Activated T-helper 1 cell treated with anti-CD3 and anti-CD28 coated beads, Interleukin-12 subunit alpha, Interleukin-12 subunit beta, Interleukin-2, Interleukin-4 antibody, amounts not matched to agents 30 ng/mL and 10 ng/mL and 1 ng/mL, durations not matched to agents 14 hours and 24 hours and 36 hours (primary cell): Measurements from ENCODE around the gene ZC3H6. TPM values are rescaled to one million over a fixed set of nuclear protein-coding genes. Genes with fewer than 3 reads are reported as not detected.
A peak's percentile ranks its signal among the peaks of the same experiment; 100 is the strongest.

Experiments used
- DNase-seq: peaks from one replicate; pipeline ENCODE4 v3.0.0; 2021; ENCODE audit warnings: low spot score
- H3K27ac Mint-ChIP-seq: one replicate; pipeline ENCODE4 v1.8.0; 2021; ENCODE audit warnings: mild to moderate bottlenecking, mixed read lengths
- H3K27me3 Mint-ChIP-seq: one replicate; pipeline ENCODE4 v1.8.0; 2022; ENCODE audit warnings: mild to moderate bottlenecking, moderate library complexity, mixed read lengths; ENCODE audit not compliant: insufficient read depth
- H3K36me3 Mint-ChIP-seq: one replicate; pipeline ENCODE4 v1.8.0; 2021; ENCODE audit warnings: low read depth, mixed read lengths
- H3K4me1 Mint-ChIP-seq: one replicate; pipeline ENCODE4 v1.8.0; 2021; ENCODE audit warnings: low read depth, mixed read lengths
- H3K4me3 Mint-ChIP-seq: one replicate; pipeline ENCODE4 v1.8.0; 2021; ENCODE audit warnings: mild to moderate bottlenecking, moderate library complexity, mixed read lengths
- H3K9me3 Mint-ChIP-seq: one replicate; pipeline ENCODE4 v1.8.0; 2021; ENCODE audit warnings: mixed read lengths
- intact Hi-C: fragments of 100-400 bp; cut with micrococcal nuclease; formaldehyde crosslinking; loops from one replicate; pipeline ENCODE4 v1.15.1; 2024
- total RNA-seq: library from RNA; stranded (reverse); gene quantifications from 2 replicates; pipeline ENCODE4 v1.2.3, GENCODE V29; 2022

Gene ZC3H6, protein sequence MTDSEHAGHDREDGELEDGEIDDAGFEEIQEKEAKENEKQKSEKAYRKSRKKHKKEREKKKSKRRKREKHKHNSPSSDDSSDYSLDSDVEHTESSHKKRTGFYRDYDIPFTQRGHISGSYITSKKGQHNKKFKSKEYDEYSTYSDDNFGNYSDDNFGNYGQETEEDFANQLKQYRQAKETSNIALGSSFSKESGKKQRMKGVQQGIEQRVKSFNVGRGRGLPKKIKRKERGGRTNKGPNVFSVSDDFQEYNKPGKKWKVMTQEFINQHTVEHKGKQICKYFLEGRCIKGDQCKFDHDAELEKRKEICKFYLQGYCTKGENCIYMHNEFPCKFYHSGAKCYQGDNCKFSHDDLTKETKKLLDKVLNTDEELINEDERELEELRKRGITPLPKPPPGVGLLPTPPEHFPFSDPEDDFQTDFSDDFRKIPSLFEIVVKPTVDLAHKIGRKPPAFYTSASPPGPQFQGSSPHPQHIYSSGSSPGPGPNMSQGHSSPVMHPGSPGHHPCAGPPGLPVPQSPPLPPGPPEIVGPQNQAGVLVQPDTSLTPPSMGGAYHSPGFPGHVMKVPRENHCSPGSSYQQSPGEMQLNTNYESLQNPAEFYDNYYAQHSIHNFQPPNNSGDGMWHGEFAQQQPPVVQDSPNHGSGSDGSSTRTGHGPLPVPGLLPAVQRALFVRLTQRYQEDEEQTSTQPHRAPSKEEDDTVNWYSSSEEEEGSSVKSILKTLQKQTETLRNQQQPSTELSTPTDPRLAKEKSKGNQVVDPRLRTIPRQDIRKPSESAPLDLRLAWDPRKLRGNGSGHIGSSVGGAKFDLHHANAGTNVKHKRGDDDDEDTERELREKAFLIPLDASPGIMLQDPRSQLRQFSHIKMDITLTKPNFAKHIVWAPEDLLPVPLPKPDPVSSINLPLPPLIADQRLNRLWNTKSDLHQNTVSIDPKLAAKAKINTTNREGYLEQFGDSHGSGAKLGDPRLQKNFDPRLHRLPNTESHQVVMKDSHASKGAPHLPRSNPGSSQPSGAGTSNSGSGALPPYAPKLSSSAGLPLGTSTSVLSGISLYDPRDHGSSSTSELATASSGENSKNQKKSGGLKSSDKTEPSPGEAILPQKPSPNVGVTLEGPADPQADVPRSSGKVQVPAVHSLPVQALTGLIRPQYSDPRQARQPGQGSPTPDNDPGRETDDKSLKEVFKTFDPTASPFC
- total RNA-seq = 3.3 and 4.3 TPM in 2 replicates

GRCh38 chr2:112275311-112275886 lies at the start of gene ZC3H6:
Gene ZC3H6, plus strand, starts transcription at chr2:112275597. Its CDS starts 398 bp downstream, at chr2:112275995.
- intact Hi-C loops = loop anchor here (1.0 to 10.0 kb wide), 8 partner anchors 16 to 899 kb away; partner anchors contain the start of genes CHCHD5, POLR1B and PSD4
- Mint-ChIP-seq H3K4me1 (peaks cover 13% of the 10 kb centered on the region), H3K9me3 (no peaks in the 10 kb centered on the region), H3K4me3 (peak within 1 kb of the TSS; percentile 91), H3K27ac (peak within 1 kb of the TSS; percentile 97), H3K27me3 (peaks cover 2% of the 10 kb centered on the region), H3K36me3 (peaks cover 5% of the 10 kb centered on the region)
- DNase-seq = peak; percentile 99

GRCh38 chr2:112229348-112229747 lies 46.0 kb upstream of the ZC3H6 start:
- Mint-ChIP-seq H3K4me1 (peaks cover under 1% of the 10 kb centered on the region), H3K36me3 (peaks cover 43% of the 10 kb centered on the region), H3K4me3 (no peak overlapping the region), H3K27ac (no peak overlapping the region), H3K9me3 (no peaks in the 10 kb centered on the region), H3K27me3 (no peaks in the 10 kb centered on the region)
- no peak for DNase-seq
- intact Hi-C loops = no loop called here

- H3K4me1 Mint-ChIP-seq = no peaks in the 10 kb centered on the region
- no peak overlapping the region for H3K4me3 Mint-ChIP-seq
- no peak for DNase-seq
- H3K27me3 Mint-ChIP-seq = no peaks in the 10 kb centered on the region
- intact Hi-C loops = no loop called here
- no peak overlapping the region for H3K27ac Mint-ChIP-seq
- H3K9me3 Mint-ChIP-seq = no peaks in the 10 kb centered on the region
- peaks cover 36% of the 10 kb centered on the region for H3K36me3 Mint-ChIP-seq
Observed at GRCh38 chr2:112230371-112230770, 45.0 kb upstream of the ZC3H6 start.

- Mint-ChIP-seq H3K36me3 (peaks cover 34% of the 10 kb centered on the region), H3K4me3 (no peak overlapping the region), H3K27ac (no peak overlapping the region), H3K9me3 (no peaks in the 10 kb centered on the region), H3K4me1 (peaks cover 19% of the 10 kb centered on the region), H3K27me3 (no peaks in the 10 kb centered on the region)
- intact Hi-C loops = no loop called here
- DNase-seq = no peak
Observed at GRCh38 chr2:112239862-112240261, 35.5 kb upstream of the ZC3H6 start.

GRCh38 chr2:112242384-112242783 lies 33.0 kb upstream of the ZC3H6 start:
- intact Hi-C loops = no loop called here
- no peak for DNase-seq
- Mint-ChIP-seq H3K4me3 (no peak overlapping the region), H3K4me1 (peaks cover 29% of the 10 kb centered on the region), H3K9me3 (no peaks in the 10 kb centered on the region), H3K27me3 (no peaks in the 10 kb centered on the region), H3K36me3 (peaks cover 44% of the 10 kb centered on the region), H3K27ac (no peak overlapping the region)

DNA sequence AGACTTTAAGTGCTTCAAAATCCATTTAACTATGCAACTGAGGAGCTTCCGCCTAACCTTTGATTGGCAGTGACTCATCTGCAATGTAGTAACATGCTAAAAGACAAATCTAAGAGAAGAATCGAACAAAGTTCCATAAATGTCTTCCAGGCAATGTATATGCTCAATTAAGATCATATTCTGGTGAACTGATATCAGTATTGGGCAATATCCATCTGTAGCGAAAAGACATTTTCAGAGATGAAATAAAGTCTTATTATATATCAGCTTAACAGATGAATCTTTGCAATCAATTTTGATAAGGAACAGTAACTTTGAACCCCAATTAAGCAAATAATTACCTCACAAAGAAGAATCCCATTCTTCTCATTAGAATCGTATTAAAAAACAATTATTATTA lies 32.2 kb upstream of the ZC3H6 start:
- intact Hi-C loops = no loop called here
- Mint-ChIP-seq H3K9me3 (no peaks in the 10 kb centered on the region), H3K4me3 (no peak overlapping the region), H3K27me3 (no peaks in the 10 kb centered on the region), H3K36me3 (peaks cover 43% of the 10 kb centered on the region), H3K4me1 (peaks cover 29% of the 10 kb centered on the region), H3K27ac (no peak overlapping the region)
- no peak for DNase-seq

DNA sequence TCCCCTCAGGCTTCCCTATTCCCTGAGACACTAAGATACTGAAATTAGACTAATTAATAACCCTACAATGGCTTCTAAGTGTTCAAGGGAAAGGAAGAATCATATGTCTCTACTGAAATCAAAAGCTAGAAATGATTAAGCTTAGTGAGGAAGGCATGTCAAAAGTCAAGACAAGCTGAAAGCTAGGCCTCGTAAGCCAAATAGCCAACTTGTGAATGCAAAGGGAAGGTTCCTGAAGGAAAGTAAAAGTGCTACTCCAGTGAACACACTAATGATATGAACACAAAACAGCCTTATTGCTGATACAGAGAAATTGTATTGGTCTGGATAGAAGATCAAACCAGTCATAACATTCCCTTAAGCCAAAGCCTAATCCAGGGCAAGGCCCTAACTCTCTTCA lies 30.5 kb upstream of the ZC3H6 start:
- intact Hi-C loops = no loop called here
- no peak overlapping the region for H3K4me3 Mint-ChIP-seq
- no peak for DNase-seq
- no peaks in the 10 kb centered on the region for H3K9me3 Mint-ChIP-seq
- peaks cover 29% of the 10 kb centered on the region for H3K4me1 Mint-ChIP-seq
- H3K36me3 Mint-ChIP-seq = peaks cover 44% of the 10 kb centered on the region
- H3K27me3 Mint-ChIP-seq = no peaks in the 10 kb centered on the region
- no peak overlapping the region for H3K27ac Mint-ChIP-seq

- H3K27me3 Mint-ChIP-seq = no peaks in the 10 kb centered on the region
- no peak for DNase-seq
- H3K27ac Mint-ChIP-seq = no peak overlapping the region
- no peaks in the 10 kb centered on the region for H3K9me3 Mint-ChIP-seq
- H3K4me3 Mint-ChIP-seq = no peak overlapping the region
- peaks cover 18% of the 10 kb centered on the region for H3K36me3 Mint-ChIP-seq
- H3K4me1 Mint-ChIP-seq = peaks cover 13% of the 10 kb centered on the region
- intact Hi-C loops = loop anchor here (1.0 to 10.0 kb wide), 4 partner anchors 130 to 514 kb away; partner anchors contain the start of genes CKAP2L and SLC20A1
Observed at GRCh38 chr2:112251271-112251670, 24.1 kb upstream of the ZC3H6 start.

- Mint-ChIP-seq H3K27ac (peak overlapping the region; percentile 33), H3K4me3 (no peak overlapping the region), H3K27me3 (no peaks in the 10 kb centered on the region), H3K9me3 (no peaks in the 10 kb centered on the region), H3K36me3 (peaks cover 9% of the 10 kb centered on the region), H3K4me1 (peaks cover 17% of the 10 kb centered on the region)
- intact Hi-C loops = loop anchor here (10.0 kb wide), 2 partner anchors 391 to 511 kb away; partner anchors contain the start of genes CKAP2L and SLC20A1
- DNase-seq = no peak
Observed at GRCh38 chr2:112253261-112253815, 22.1 kb upstream of the ZC3H6 start.

GRCh38 chr2:112254466-112255240 lies 20.7 kb upstream of the ZC3H6 start, which contains the start of gene ZC3H8:
Gene ZC3H8, minus strand, starts transcription at chr2:112255042. Its CDS starts 61 bp downstream, at chr2:112254981.
- peak; percentile 96 for DNase-seq
- H3K4me1 Mint-ChIP-seq = peaks cover 27% of the 10 kb centered on the region
- peak within 1 kb of the TSS; percentile 91 for H3K27ac Mint-ChIP-seq
- intact Hi-C loops = loop anchor here (1.0 to 10.0 kb wide), 9 partner anchors 21 to 510 kb away; partner anchors contain the start of genes ANAPC1, CHCHD5, CKAP2L and POLR1B
- no peaks in the 10 kb centered on the region for H3K27me3 Mint-ChIP-seq
- H3K36me3 Mint-ChIP-seq = peaks cover 7% of the 10 kb centered on the region
- peak within 1 kb of the TSS; percentile 50 for H3K4me3 Mint-ChIP-seq
- no peaks in the 10 kb centered on the region for H3K9me3 Mint-ChIP-seq

DNA sequence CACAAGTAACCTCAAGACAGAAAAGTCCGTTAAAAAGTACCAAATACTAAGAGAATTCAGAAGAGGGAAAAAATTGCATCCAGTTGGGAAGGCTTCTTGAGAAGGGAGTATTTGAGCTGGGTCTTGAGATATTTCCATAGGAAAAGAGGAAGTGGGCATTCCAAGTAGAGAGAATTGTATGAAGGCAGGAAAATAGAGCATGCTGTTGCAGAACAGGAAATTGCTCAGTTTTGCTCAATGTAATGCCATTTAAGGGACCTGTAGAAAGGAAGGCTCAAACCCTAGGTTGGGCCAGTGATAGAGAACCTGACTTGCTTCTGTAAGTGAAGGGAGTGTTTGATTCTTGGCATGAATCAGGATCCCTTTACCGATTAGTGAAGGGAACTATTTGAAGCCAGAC lies 19.5 kb upstream of the ZC3H6 start:
- Mint-ChIP-seq H3K27ac (no peak overlapping the region), H3K4me3 (peak overlapping the region; percentile 17), H3K4me1 (peaks cover 32% of the 10 kb centered on the region), H3K9me3 (no peaks in the 10 kb centered on the region), H3K36me3 (peaks cover 7% of the 10 kb centered on the region), H3K27me3 (no peaks in the 10 kb centered on the region)
- no peak for DNase-seq
- intact Hi-C loops = loop anchor here (1.0 to 10.0 kb wide), 6 partner anchors 226 to 509 kb away; partner anchors contain the start of genes ANAPC1, CHCHD5, CKAP2L and POLR1B
